Measurements from ENCODE around the gene HOXB2. TPM values are rescaled to one million over a fixed set of nuclear protein-coding genes. Genes with fewer than 3 reads are reported as not detected.

Gene HOXB2
- total RNA-seq, 6 experiments from 2014 or later, result 1.1 to 1.9 (median 1.5) TPM

DNA sequence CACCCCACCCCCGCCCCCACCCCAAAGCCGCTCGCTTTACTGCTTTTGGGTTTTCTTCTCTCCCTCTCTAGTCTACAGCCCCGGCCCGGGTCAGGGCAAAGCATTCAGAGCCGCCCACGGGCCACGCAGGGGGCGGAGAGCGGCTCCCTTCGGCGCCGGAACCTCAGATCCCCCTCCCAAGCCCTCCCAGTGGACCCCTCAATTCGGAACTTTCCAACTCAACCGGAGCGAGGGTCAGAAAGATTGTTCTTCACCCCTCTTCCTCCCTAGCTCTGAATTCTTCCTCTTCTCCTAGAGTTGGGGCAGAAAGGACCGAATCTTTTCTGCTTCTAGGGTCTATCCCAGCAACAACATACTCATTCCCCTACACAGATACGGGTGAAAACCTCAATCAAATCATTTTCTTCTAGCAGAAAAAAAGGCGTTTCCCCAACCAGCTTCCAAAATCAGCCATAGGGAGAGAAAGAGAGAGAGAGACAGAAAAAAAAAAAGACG lies 1.0 kb downstream of the HOXB2 start:
- intact Hi-C loops (cut with DNase I), result no loop called here
- Histone ChIP-seq H3K36me3 (no peaks in the 10 kb centered on the region), H3K4me3 (peak overlapping the region; percentile 42 to 56 (median 45)), H3K27ac (peak overlapping the region; percentile 64 to 78 (median 75)), H3K27me3 (peaks cover 0 to 11% of the 10 kb centered on the region in 2 donors), H3K4me1 (peaks cover 0 to 6% (median 0%) of the 10 kb centered on the region in 4 donors), H3K9me3 (no peaks in the 10 kb centered on the region)
- ATAC-seq (peak; percentile 14 to 23 (median 18)), DNase-seq (no peak)
- under 1% methylated on average over 17 of the region's 20 CpGs for WGBS (ENCODE audit: insufficient coverage, low coverage, low lambda C conversion rate, missing lambda C conversion rate)
- TF ChIP-seq, protein P1, sequence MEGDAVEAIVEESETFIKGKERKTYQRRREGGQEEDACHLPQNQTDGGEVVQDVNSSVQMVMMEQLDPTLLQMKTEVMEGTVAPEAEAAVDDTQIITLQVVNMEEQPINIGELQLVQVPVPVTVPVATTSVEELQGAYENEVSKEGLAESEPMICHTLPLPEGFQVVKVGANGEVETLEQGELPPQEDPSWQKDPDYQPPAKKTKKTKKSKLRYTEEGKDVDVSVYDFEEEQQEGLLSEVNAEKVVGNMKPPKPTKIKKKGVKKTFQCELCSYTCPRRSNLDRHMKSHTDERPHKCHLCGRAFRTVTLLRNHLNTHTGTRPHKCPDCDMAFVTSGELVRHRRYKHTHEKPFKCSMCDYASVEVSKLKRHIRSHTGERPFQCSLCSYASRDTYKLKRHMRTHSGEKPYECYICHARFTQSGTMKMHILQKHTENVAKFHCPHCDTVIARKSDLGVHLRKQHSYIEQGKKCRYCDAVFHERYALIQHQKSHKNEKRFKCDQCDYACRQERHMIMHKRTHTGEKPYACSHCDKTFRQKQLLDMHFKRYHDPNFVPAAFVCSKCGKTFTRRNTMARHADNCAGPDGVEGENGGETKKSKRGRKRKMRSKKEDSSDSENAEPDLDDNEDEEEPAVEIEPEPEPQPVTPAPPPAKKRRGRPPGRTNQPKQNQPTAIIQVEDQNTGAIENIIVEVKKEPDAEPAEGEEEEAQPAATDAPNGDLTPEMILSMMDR (IDR thresholded peaks at IDR 0.05), result no peak
- TF ChIP-seq POLR2A (IDR thresholded peaks at IDR 0.05), result no peak

DNA sequence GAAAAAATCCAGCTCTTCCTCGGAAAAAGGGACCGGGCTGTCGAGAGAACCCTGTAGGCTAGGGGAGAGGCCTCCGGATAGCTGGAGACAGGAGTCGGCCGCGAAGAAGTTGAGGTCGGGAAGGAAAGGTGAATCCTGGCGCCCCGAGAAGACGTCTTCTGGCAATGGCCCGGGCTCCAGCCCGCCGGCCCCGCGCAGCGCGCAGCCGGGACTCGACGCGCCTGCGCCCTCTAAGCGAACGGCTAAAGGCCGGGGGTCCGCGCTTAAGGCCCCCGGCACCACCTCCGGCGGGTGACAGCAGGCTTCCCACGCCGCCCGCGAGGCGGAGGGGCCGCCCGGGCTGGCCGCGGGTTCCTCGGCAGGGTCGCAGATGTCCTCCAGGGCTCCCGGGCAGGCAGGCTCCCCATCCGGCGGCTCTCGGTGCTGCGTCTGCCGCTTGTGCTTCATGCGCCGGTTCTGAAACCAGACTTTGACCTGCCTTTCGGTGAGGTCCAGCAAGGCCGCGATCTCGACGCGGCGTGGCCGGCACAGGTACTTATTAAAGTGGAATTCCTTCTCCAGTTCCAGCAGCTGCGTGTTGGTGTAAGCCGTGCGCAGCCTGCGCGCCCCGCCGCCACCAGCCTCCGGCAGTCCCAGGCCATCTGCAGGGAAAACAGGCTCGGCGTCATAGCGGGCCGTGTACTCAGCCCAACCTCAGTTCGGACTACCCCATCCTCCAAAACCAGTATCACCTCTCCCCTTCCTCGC lies 1.6 kb downstream of the HOXB2 start:
- Histone ChIP-seq H3K4me1 (peaks cover 0 to 6% (median 0%) of the 10 kb centered on the region in 4 donors), H3K4me3 (peak overlapping the region; percentile 42 to 56 (median 45)), H3K27me3 (peaks cover 0 to 11% of the 10 kb centered on the region in 2 donors), H3K9me3 (no peaks in the 10 kb centered on the region), H3K36me3 (no peaks in the 10 kb centered on the region), H3K27ac (peak overlapping the region; percentile 64 to 78 (median 75))
- intact Hi-C loops (cut with DNase I), result no loop called here
- ATAC-seq (peak; percentile 33 to 55 (median 48)), DNase-seq (peak in 1 of 3 donors; percentile 56)
- WGBS (ENCODE audit: insufficient coverage, low coverage, low lambda C conversion rate, missing lambda C conversion rate), result 3% methylated on average over 6 of the region's 72 CpGs
- TF ChIP-seq, protein P1 (IDR thresholded peaks at IDR 0.05), result peak in 2 of 4 donors; percentile 6 to 11
- no peak for TF ChIP-seq POLR2A (IDR thresholded peaks at IDR 0.05)

DNA sequence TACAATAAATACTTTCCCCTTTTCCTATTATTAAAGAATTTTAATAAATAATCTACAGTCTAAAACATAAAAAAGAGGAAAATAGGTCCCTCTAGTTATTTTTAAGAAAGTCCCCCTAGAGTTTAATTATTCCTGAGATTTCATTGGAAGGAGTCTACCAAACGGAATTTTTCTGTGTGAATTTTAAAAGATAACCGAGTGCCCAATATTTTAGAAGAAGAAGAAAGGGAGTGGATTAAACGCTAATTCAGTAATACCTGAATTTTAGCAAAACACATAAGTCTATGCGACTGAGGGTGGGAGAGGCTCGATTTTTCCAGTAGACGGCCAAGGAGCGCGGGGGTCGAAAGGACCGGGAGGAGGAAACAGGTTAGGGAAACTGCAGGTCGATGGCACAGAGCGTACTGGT lies 2.2 kb downstream of the HOXB2 start:
- H3K4me1 ChIP-seq, result peaks cover 0 to 4% (median 0%) of the 10 kb centered on the region in 4 donors
- peaks cover 0 to 11% of the 10 kb centered on the region in 2 donors for H3K27me3 ChIP-seq
- DNase-seq (no peak), ATAC-seq (no peak)
- no peak for TF ChIP-seq POLR2A (IDR thresholded peaks at IDR 0.05)
- H3K27ac ChIP-seq, result peak overlapping the region; percentile 64 to 78 (median 75)
- peak overlapping the region; percentile 42 to 56 (median 45) for H3K4me3 ChIP-seq
- H3K9me3 ChIP-seq, result no peaks in the 10 kb centered on the region
- 1% methylated on average over 12 of the region's 12 CpGs for WGBS (ENCODE audit: insufficient coverage, low coverage, low lambda C conversion rate, missing lambda C conversion rate)
- intact Hi-C loops (cut with DNase I), result no loop called here
- no peaks in the 10 kb centered on the region for H3K36me3 ChIP-seq

DNA sequence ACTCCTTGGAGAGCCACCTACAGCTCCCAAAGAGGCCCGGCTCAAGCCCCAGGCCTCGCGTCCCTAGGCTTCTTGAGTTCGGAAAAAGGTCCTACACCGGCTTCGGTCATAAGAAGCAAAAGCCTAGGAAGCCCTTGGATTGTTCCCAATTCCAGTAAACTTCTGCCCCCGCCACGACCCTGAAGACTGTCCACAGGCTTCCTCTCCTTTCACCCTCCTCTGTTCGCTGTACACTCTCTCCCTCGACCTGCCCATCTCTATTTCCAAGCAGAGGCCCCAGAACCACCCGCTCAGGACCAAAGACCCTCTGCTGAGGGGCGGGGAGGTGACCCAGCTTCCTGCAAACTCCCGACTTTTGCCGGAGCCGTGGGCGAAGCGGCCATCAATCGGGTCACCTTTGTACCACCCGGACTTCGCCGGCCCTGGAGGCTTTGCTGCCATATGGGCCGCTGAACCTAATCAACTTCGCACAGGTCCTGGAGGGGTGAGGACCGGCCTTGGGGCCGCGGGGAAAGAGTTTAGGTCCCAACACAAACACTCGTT lies 2.7 kb downstream of the HOXB2 start:
- H3K36me3 ChIP-seq, result no peaks in the 10 kb centered on the region
- peak overlapping the region; percentile 42 to 56 (median 45) for H3K4me3 ChIP-seq
- 7% methylated on average over 20 of the region's 27 CpGs for WGBS (ENCODE audit: insufficient coverage, low coverage, low lambda C conversion rate, missing lambda C conversion rate)
- H3K9me3 ChIP-seq, result no peaks in the 10 kb centered on the region
- DNase-seq (no peak), ATAC-seq (peak in 3 of 4 donors; percentile 7 to 10 (median 9))
- H3K4me1 ChIP-seq, result no peaks in the 10 kb centered on the region
- H3K27ac ChIP-seq, result peak overlapping the region; percentile 64 to 78 (median 75)
- TF ChIP-seq, protein P1 (IDR thresholded peaks at IDR 0.05), result no peak
- TF ChIP-seq POLR2A (IDR thresholded peaks at IDR 0.05), result no peak
- H3K27me3 ChIP-seq, result peaks cover 0 to 11% of the 10 kb centered on the region in 2 donors
- intact Hi-C loops (cut with DNase I), result no loop called here

Data from right lobe of liver (tissue), 6 donors.